HG03045 (cell line): ENCODE measurements around the gene WWP2.
A peak's percentile ranks its signal among the peaks of the same experiment; 100 is the strongest.
"Not testable (repeated sequence)": the region's sequence is repeated elsewhere in the genome, so short reads cannot be mapped to it uniquely, and the experiment has no call there.

Experiments
- ATAC-seq: cut with Tn5 transposase; IDR thresholded peaks from one replicate; pipeline ENCODE4 v1.9.1; 2021; ENCODE audit warnings: mild to moderate bottlenecking, moderate library complexity; ENCODE audit not compliant: unreplicated experiment

Gene WWP2

GRCh38 chr16:69761983-69762813 lies at the start of gene WWP2:
Gene WWP2 (plus strand): TSS chr16:69762332. CDS start chr16:69787011, 24,679 bp downstream.
- ATAC-seq: peak; percentile 80

- no peak for ATAC-seq
Observed at GRCh38 chr16:69712914-69713581, 49.1 kb upstream of the WWP2 start.

- no peak for ATAC-seq
Observed at GRCh38 chr16:69717066-69717465, 45.1 kb upstream of the WWP2 start.

GRCh38 chr16:69718111-69718764 lies 43.9 kb upstream of the WWP2 start:
- ATAC-seq: no peak

- ATAC-seq: no peak
Observed at GRCh38 chr16:69720822-69721430, 41.2 kb upstream of the WWP2 start.

GRCh38 chr16:69721441-69721957 lies 40.6 kb upstream of the WWP2 start:
- no peak for ATAC-seq

- ATAC-seq: no peak
Observed at GRCh38 chr16:69724414-69724873, 37.7 kb upstream of the WWP2 start.

GRCh38 chr16:69724981-69725479 lies 37.1 kb upstream of the WWP2 start:
- no peak for ATAC-seq

- ATAC-seq: no peak
Observed at GRCh38 chr16:69725480-69726312, 36.4 kb upstream of the WWP2 start.

- ATAC-seq: peak; percentile 98
Observed at GRCh38 chr16:69726313-69727060, 35.6 kb upstream of the WWP2 start, which contains the start of gene NQO1. Gene NQO1 (minus strand): TSS chr16:69726560. CDS start chr16:69726439, 121 bp downstream.

- no peak for ATAC-seq
Observed at GRCh38 chr16:69727916-69728270, 34.2 kb upstream of the WWP2 start.

GRCh38 chr16:69729030-69729429 lies 33.1 kb upstream of the WWP2 start:
- not testable (repeated sequence) for ATAC-seq

- not testable (repeated sequence) for ATAC-seq
Observed at GRCh38 chr16:69731280-69731679, 30.9 kb upstream of the WWP2 start.

GRCh38 chr16:69732101-69732500 lies 30.0 kb upstream of the WWP2 start:
- ATAC-seq: no peak

GRCh38 chr16:69741519-69741918 lies 20.6 kb upstream of the WWP2 start:
- no peak for ATAC-seq

GRCh38 chr16:69741951-69742904 lies 19.9 kb upstream of the WWP2 start:
- ATAC-seq: no peak

GRCh38 chr16:69744363-69745231 lies 17.5 kb upstream of the WWP2 start:
- no peak for ATAC-seq
